H1 (cell line): ENCODE data around the gene RAB25. TPM values are rescaled to one million over a fixed set of nuclear protein-coding genes. Genes with fewer than 3 reads are reported as not detected.

Experiments
- CTCF ChIA-PET: fragments of 300-600 bp; sonication (Branson Sonifier 250); formaldehyde crosslinking; loops from one replicate; lab custom pipeline; 2021; ENCODE audit not compliant: partially characterized antibody; lab: Charles Lee
- POLR2A ChIA-PET: fragments of 300-600 bp; sonication (Branson Sonifier 250); formaldehyde crosslinking; loops from one replicate; lab custom pipeline; 2021; ENCODE audit warnings: inconsistent platforms; ENCODE audit not compliant: partially characterized antibody; lab: Charles Lee
- DNase-seq, 2 experiments: peaks; one replicate each; pipeline versions ENCODE4 v3.0.0 to v3.0.0-alpha.2; 2010 to 2022; ENCODE audit warnings: low spot score in 2 of 2, low read depth in 1 of 2, mixed read lengths in 1 of 2
- FAIRE-seq: peaks from 2 replicates; lab custom pipeline; 2011; peaks lifted over from hg19 to GRCh38; lab: Jason Lieb, UNC
- H2AFZ ChIP-seq: 2 replicates; pipeline ENCODE4 v1.8.1; 2012; ENCODE audit warnings: low read length, inconsistent platforms
- H2AK5ac ChIP-seq: 2 replicates; pipeline ENCODE4 v1.6.1; 2013; ENCODE audit warnings: low read depth, low read length
- H2BK120ac ChIP-seq: replicated peaks from 2 replicates; pipeline ENCODE3; 2013; ENCODE audit warnings: low read depth, low read length, inconsistent platforms
- H2BK12ac ChIP-seq: 2 replicates; pipeline ENCODE4 v1.6.1; 2013; ENCODE audit warnings: low read depth, low read length
- H2BK15ac ChIP-seq: 2 replicates; pipeline ENCODE4 v1.6.1; 2013; ENCODE audit warnings: low read length
- H2BK20ac ChIP-seq: 2 replicates; pipeline ENCODE4 v1.6.1; 2013; ENCODE audit warnings: low read length
- H2BK5ac ChIP-seq: 2 replicates; pipeline ENCODE4 v1.6.1; 2013; ENCODE audit warnings: low read depth, low read length
- H3K14ac ChIP-seq: 2 replicates; pipeline ENCODE4 v1.6.1; 2013; ENCODE audit warnings: inconsistent platforms; ENCODE audit not compliant: insufficient read length
- H3K18ac ChIP-seq: 2 replicates; pipeline ENCODE4 v1.6.1; 2013; ENCODE audit warnings: low read length; ENCODE audit errors: extremely low read depth
- H3K23ac ChIP-seq: 2 replicates; pipeline ENCODE4 v1.6.1; 2013; ENCODE audit warnings: inconsistent platforms; ENCODE audit not compliant: insufficient read length
- H3K23me2 ChIP-seq: 2 replicates; pipeline ENCODE4 v1.6.1; 2013; ENCODE audit warnings: low read depth, low read length
- H3K27ac ChIP-seq: 2 replicates; pipeline ENCODE4 v1.6.1; 2011; ENCODE audit warnings: low read depth, low read length, inconsistent platforms
- H3K27me3 ChIP-seq, 4 experiments: replicated peaks in 1 of 4; 1 replicate in 1 of 4; 2 replicates in 3 of 4; pipeline versions ENCODE4 v1.6.1 to v1.8.1; 2011 to 2013; ENCODE audit warnings: low read length in 3 of 4, mild to moderate bottlenecking in 3 of 4, inconsistent platforms in 2 of 4, mixed read lengths in 2 of 4, moderate library complexity in 1 of 4; ENCODE audit not compliant: control insufficient read depth in 3 of 4, insufficient read depth in 3 of 4; ENCODE audit errors: extremely low read depth in 1 of 4
- H3K36me3 ChIP-seq, 4 experiments: 2 replicates each; pipeline versions ENCODE4 v1.6.1 to v1.8.1; 2011 to 2013; ENCODE audit warnings: mild to moderate bottlenecking in 4 of 4, low read length in 3 of 4, moderate library complexity in 2 of 4, control low read depth in 1 of 4, inconsistent platforms in 1 of 4; ENCODE audit not compliant: insufficient read depth in 4 of 4, control insufficient read depth in 2 of 4
- H3K4ac ChIP-seq: replicated peaks from 2 replicates; pipeline ENCODE3; 2013; ENCODE audit warnings: low read length, low read depth, mixed read lengths, inconsistent platforms; ENCODE audit not compliant: insufficient read length
- H3K4me1 ChIP-seq, 4 experiments: replicated peaks in 1 of 4; 1 replicate in 1 of 4; 2 replicates in 3 of 4; pipeline versions ENCODE4 v1.6.1 to v1.8.1; 2011 to 2013; ENCODE audit warnings: low read length in 3 of 4, inconsistent platforms in 2 of 4, mixed read lengths in 1 of 4; ENCODE audit not compliant: insufficient read depth in 4 of 4, control insufficient read depth in 3 of 4
- H3K4me2 ChIP-seq, 2 experiments: 2 replicates each; pipeline versions ENCODE4 v1.6.1 to v1.8.1; 2011 to 2013; ENCODE audit warnings: low read depth in 2 of 2, low read length in 2 of 2, control low read depth in 1 of 2, inconsistent platforms in 1 of 2, mild to moderate bottlenecking in 1 of 2; ENCODE audit not compliant: insufficient read depth in 1 of 2
- H3K4me3 ChIP-seq, 4 experiments: fragments of 200-600, 300-600 bp in 1 of 4; sonication (generic), shearing (Covaris generic), sonication (Bioruptor Twin) in 1 of 4; 2 replicates each; pipeline versions ENCODE4 v1.5.1 to v1.8.1; 2011 to 2016; ENCODE audit warnings: low read length in 4 of 4, low read depth in 3 of 4, control low read depth in 2 of 4, inconsistent platforms in 2 of 4, mild to moderate bottlenecking in 2 of 4, mixed read lengths in 1 of 4, moderate library complexity in 1 of 4; ENCODE audit not compliant: insufficient read depth in 2 of 4; ENCODE audit errors: extremely low read depth in 1 of 4
- H3K56ac ChIP-seq: replicated peaks from 2 replicates; pipeline ENCODE3; 2013; ENCODE audit warnings: low read depth, mild to moderate bottlenecking, mixed read lengths, low read length, inconsistent platforms; ENCODE audit not compliant: insufficient read length
- H3K79me1 ChIP-seq: 2 replicates; pipeline ENCODE4 v1.6.1; 2013; ENCODE audit warnings: low read depth, low read length, control low read depth
- H3K79me2 ChIP-seq, 2 experiments: 2 replicates each; pipeline versions ENCODE4 v1.6.1 to v1.8.1; 2012 to 2013; ENCODE audit warnings: low read length in 2 of 2, mild to moderate bottlenecking in 2 of 2, inconsistent platforms in 1 of 2; ENCODE audit not compliant: insufficient read depth in 2 of 2, control insufficient read depth in 1 of 2
- H3K9ac ChIP-seq, 4 experiments: replicated peaks in 1 of 4; 1 replicate in 1 of 4; 2 replicates in 3 of 4; pipeline versions ENCODE4 v1.6.1 to v1.8.1; 2011 to 2013; ENCODE audit warnings: low read depth in 3 of 4, low read length in 3 of 4, control low read depth in 2 of 4, mild to moderate bottlenecking in 2 of 4, moderate library complexity in 2 of 4, inconsistent platforms in 1 of 4; ENCODE audit errors: extremely low read depth in 1 of 4
- H3K9me3 ChIP-seq, 2 experiments: 2 replicates each; pipeline versions ENCODE4 v1.6.1 to v1.8.1; 2012 to 2013; ENCODE audit warnings: mild to moderate bottlenecking in 2 of 2, moderate library complexity in 2 of 2, control low read depth in 1 of 2, inconsistent platforms in 1 of 2, low read depth in 1 of 2, low read length in 1 of 2, mixed read lengths in 1 of 2; ENCODE audit not compliant: insufficient read depth in 2 of 2
- H4K20me1 ChIP-seq, 2 experiments: replicated peaks in 1 of 2; 2 replicates each; pipeline versions ENCODE3 to v1.8.1; 2011 to 2013; ENCODE audit warnings: inconsistent platforms in 2 of 2, low read length in 2 of 2, mild to moderate bottlenecking in 1 of 2; ENCODE audit not compliant: insufficient read depth in 2 of 2, control insufficient read depth in 1 of 2
- H4K5ac ChIP-seq: 2 replicates; pipeline ENCODE4 v1.6.1; 2013; ENCODE audit warnings: low read length, low read depth, mixed read lengths, inconsistent platforms; ENCODE audit not compliant: insufficient read length
- H4K8ac ChIP-seq: 2 replicates; pipeline ENCODE4 v1.8.0; 2013; ENCODE audit warnings: mild to moderate bottlenecking, moderate library complexity, low read length, inconsistent platforms; ENCODE audit not compliant: insufficient read depth; ENCODE audit errors: extremely low read depth
- H4K91ac ChIP-seq: replicated peaks from 2 replicates; pipeline ENCODE3; 2013; ENCODE audit warnings: low read length, mixed read lengths, inconsistent platforms; ENCODE audit not compliant: insufficient read length
- ASH2L ChIP-seq: fragments of 200-600, 300-600 bp; sonication (generic); IDR thresholded peaks from one replicate; pipeline ENCODE4 v1.7.1; 2017; ENCODE audit warnings: low read length
- CHD1 ChIP-seq: IDR thresholded peaks from 2 replicates; pipeline ENCODE4 v1.6.1; 2012; ENCODE audit warnings: low read depth, low read length, improper control_type of control experiment
- CTBP2 ChIP-seq: IDR thresholded peaks from 2 replicates; pipeline ENCODE4 v1.7.0; 2011; ENCODE audit warnings: borderline replicate concordance, mild to moderate bottlenecking, moderate library complexity, mixed read lengths, low read length; ENCODE audit not compliant: insufficient read depth, insufficient read length
- GABPA ChIP-seq: IDR thresholded peaks from 2 replicates; pipeline ENCODE4 v1.6.1; 2011; ENCODE audit warnings: mild to moderate bottlenecking, low read length, moderate library complexity, borderline replicate concordance; ENCODE audit not compliant: insufficient read depth
- HDAC6 ChIP-seq: IDR thresholded peaks from one replicate; pipeline ENCODE4 v1.7.1; 2012; ENCODE audit warnings: low read depth, mild to moderate bottlenecking, inconsistent platforms, low read length, moderate library complexity
- KDM5A ChIP-seq: fragments of 200-600 bp; IDR thresholded peaks from 2 replicates; pipeline ENCODE4 v1.7.1; 2012; ENCODE audit warnings: mild to moderate bottlenecking, low read length, inconsistent platforms, mixed read lengths
- SAP30 ChIP-seq: fragments of 300-600 bp; sonication (generic); IDR thresholded peaks from 2 replicates; pipeline ENCODE4 v1.7.1; 2012; ENCODE audit warnings: low read length, moderate library complexity, mild to moderate bottlenecking, inconsistent platforms; ENCODE audit not compliant: insufficient read depth, insufficient replicate concordance
- SIRT6 ChIP-seq: IDR thresholded peaks from one replicate; pipeline ENCODE4 v1.7.1; 2012; ENCODE audit warnings: low read length, inconsistent platforms
- TCF12 ChIP-seq: IDR thresholded peaks from 2 replicates; pipeline ENCODE4 v1.6.1; 2011; ENCODE audit warnings: low read depth, mild to moderate bottlenecking, low read length
- USF2 ChIP-seq: IDR thresholded peaks from 2 replicates; pipeline ENCODE4 v1.6.1; 2011; ENCODE audit warnings: low read length, improper control_type of control experiment
- WGBS, 2 experiments: shearing (Covaris generic) in 1 of 2; methylation state at CpG; one replicate each; pipeline versions ENCODE4 v1.1.6 to v1.1.7; 2013 to 2015; ENCODE audit warnings: low lambda C conversion rate in 2 of 2, mixed read lengths in 2 of 2, inconsistent platforms in 1 of 2, low coverage in 1 of 2, missing lambda C conversion rate in 1 of 2; ENCODE audit not compliant: insufficient replicate concordance in 2 of 2, insufficient coverage in 1 of 2, insufficient read length in 1 of 2; ENCODE audit errors: extremely low coverage in 1 of 2, missing lambda C conversion rate in 1 of 2; 5-methylcytosine and 5-hydroxymethylcytosine counted together
- polyA plus RNA-seq, 7 experiments: library from polyadenylated mRNA; depleted of rRNA in 3 of 7; stranded (reverse) in 5 of 7; unstranded in 2 of 7; fragments of >200 nt in 5 of 7; fragments of 200-250 nt in 2 of 7; gene quantifications; 1 replicate in 5 of 7; 2 replicates in 1 of 7; 4 replicates in 1 of 7; pipeline versions ENCODE4 v1.2.1 to v1.2.3, GENCODE V29; 2011 to 2013; ENCODE audit warnings: missing spikeins in 2 of 7, mixed read lengths in 2 of 7
- total RNA-seq: library from RNA; stranded (reverse); fragmentation: NEBNext Ultra II Directional; extraction: Animal tissue kit (Norgen Biotek cat#: 25700); gene quantifications from 2 replicates; pipeline ENCODE4 v1.2.1, GENCODE V29; 2021

Gene RAB25
- total and polyA plus RNA-seq, 2 of the 8 experiments (the other 6 are each of a cell fraction or from before 2014, with no cell fraction given) = 34.8 to 98.2 TPM

GRCh38 chr1:156100205-156100995 is 39.4 kb downstream of the RAB25 start:
- no peaks in the 10 kb centered on the region for H3K36me3 ChIP-seq
- WGBS, 2 experiments = 84 to 100% methylated on average over 1 to 4 of the region's 4 CpGs
- TF ChIP-seq ASH2L (no peak), USF2 (no peak), CHD1 (no peak), CTBP2 (no peak), GABPA (no peak), TCF12 (no peak), SIRT6 (no peak), KDM5A (no peak), HDAC6 (no peak), SAP30 (no peak)

More at GRCh38 chr1:156100205-156100995, 39.4 kb downstream of the RAB25 start:
- Histone ChIP-seq H4K5ac (no peak overlapping the region), H3K9me3 (no peaks in the 10 kb centered on the region), H3K79me2 (no peaks in the 10 kb centered on the region), H3K14ac (no peak overlapping the region), H2AFZ (no peak overlapping the region), H2BK15ac (peak overlapping the region; percentile 65), H2BK5ac (no peak overlapping the region), H2BK20ac (no peak overlapping the region), H4K91ac (no peak overlapping the region), H2BK120ac (no peak overlapping the region), H3K27ac (no peak overlapping the region), H3K23ac (no peak overlapping the region), H3K4ac (no peak overlapping the region), H3K4me3 (no peak overlapping the region), H3K9ac (no peak overlapping the region), H3K4me1 (peaks cover 2 to 35% (median 24%) of the 10 kb centered on the region in 4 experiments), H4K20me1 (peaks cover 2 to 6% of the 10 kb centered on the region in 2 experiments), H3K79me1 (peaks cover 2% of the 10 kb centered on the region; the same call in 1 of the 2 replicates), H4K8ac (no peak overlapping the region), H3K18ac (no peak overlapping the region), H3K4me2 (no peak overlapping the region), H3K23me2 (peaks cover 2% of the 10 kb centered on the region; the same call in 1 of the 2 replicates), H3K56ac (no peak overlapping the region), H3K27me3 (no peaks in the 10 kb centered on the region; a peak in 1 of 7 replicates), H2BK12ac (0 out of 2 replicates have a peak overlapping the region, but pooled peaks have one; percentile 22), H2AK5ac (no peak overlapping the region)
- CTCF ChIA-PET = interaction anchor here (0.6 to 29.5 kb wide), 14 partner anchors 13 to 285 kb away, joined by 3 to 1994 read pairs (median 4); partner anchors contain the start of genes LMNA, MEX3A and PMF1
- DNase-seq (no peak), FAIRE-seq (no peak)
- POLR2A ChIA-PET = interaction anchor here (0.6 to 29.6 kb wide), 8 partner anchors 8 to 81 kb away, joined by 3 to 763 read pairs (median 3); partner anchors contain the start of gene LMNA
